Measurements from ENCODE around the gene SDK1.

Gene SDK1

GRCh38 chr7:4024806-4025205 is 723.8 kb downstream of the SDK1 start:
- no peak for DNase-seq

- no peak for DNase-seq
These were observed 724.2 kb downstream of the SDK1 start for GRCh38 chr7:4025210-4025609.

- DNase-seq: peak; percentile 4
These were observed 724.9 kb downstream of the SDK1 start for GRCh38 chr7:4025694-4026615.

DNA sequence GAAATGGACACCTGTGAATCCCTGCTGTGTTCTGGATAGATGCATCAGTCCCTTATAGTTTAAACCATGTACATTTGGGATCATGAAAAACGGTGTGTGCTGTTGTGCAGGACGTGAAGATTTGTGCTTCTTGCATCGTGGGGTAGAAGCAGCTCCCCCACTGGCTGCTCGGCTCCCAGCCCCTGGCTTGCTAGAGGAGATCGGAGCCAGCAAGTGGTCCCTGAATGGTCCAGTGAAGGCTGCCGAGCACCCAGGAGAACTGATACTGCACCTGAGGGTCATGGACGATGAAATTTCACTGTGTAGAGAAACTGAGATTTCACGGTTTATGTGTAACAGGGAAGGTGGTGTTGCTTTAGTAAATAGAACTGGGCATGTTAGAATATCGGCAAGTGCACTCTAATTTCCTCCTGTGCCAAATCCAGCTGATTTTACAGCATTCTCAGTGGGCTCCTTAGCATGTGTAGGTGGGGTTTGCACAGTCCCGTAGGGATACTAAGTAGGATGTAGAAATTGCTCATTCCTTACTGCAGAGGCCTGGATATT is 726.0 kb downstream of the SDK1 start:
- no peak for DNase-seq

DNA sequence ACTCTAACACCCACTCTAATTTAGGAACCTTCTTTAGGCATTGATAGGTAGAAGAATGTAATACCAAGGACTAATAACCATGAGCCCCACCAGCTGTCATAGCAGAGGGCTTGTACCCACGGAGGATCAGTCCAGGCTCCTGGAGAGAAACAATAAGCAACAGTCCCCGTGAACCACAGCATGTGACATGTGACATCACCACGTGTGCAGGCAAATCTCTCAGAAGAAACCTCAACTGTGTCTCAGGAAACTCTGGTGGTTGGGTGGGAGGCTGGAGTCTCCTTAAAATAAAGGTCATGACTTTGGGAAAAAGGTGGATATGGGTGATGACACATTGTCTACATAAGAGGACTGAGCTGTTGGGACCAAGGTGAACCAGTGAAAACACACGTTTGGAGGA is 727.2 kb downstream of the SDK1 start:
- DNase-seq: no peak

DNA sequence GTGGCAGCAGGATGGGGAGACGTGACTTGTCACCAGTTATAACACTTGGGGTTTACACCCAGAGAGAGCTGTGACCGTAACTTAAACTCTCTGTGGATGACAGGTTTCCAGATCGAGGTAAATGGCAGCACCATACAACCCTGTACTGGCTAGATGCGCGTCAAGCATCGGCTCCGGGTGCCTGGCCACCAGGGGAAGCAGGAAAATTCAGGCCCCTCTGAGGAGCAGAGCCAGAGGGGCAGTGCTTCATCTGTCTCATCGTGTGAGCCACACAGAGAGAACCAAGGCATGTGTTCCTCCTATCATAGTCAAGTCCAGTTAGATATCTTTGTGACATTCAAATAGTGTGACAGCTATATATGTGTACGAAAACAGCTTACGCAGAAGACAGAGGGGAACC is 728.9 kb downstream of the SDK1 start:
- DNase-seq: no peak

DNA sequence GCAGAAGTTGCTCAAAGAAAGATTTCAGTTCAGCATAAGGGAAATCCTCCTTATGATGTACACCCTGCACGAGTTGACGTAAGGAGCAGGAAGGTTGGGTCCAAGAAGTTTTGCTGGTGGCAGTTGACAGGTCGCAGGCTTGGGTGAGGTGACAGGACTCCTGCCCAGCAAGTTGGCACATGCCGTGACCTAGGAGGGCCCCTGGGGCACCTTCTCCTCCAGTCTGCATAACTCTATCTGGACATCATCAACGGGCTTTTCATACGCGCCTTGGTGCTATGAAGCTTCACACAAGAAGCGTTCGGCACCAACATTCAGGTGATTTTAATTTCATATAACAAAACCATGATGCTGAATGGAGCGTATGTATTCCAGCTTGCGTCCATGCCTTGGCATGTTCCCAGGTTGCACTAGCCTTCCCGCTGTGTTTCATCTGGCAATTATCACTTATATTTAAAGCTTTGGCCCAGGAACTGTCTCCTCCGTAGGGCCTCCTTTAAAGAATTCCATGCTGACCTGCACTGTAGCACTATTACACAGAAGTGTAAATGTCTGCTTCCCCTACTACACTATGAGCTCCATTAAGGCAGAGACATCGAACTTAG is 729.4 kb downstream of the SDK1 start:
- DNase-seq: no peak

DNA sequence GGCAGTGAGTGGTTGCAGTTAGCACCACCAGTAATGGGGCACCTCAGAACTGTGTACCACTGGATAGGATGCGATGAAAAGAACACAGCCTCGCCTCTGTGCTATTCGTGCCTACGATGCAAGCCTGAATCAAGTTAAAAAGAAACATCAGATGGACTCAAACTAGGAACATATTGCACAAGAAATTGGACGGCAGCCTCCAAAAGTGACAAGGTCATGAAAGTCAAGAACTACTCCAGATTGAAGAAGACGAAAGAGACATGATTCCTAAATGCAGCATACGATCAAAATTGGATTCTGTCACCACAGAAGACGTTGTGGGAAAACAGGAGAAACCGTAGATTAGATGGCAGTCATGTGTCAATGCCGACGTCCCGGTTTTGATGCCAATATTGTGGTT is 732.9 kb downstream of the SDK1 start:
- DNase-seq: no peak

GRCh38 chr7:4037308-4037707 is 736.3 kb downstream of the SDK1 start:
- no peak for DNase-seq

- no peak for DNase-seq
These were observed 736.8 kb downstream of the SDK1 start for GRCh38 chr7:4037877-4038276.

- no peak for DNase-seq
These were observed 739.3 kb downstream of the SDK1 start for GRCh38 chr7:4040109-4040928.

DNA sequence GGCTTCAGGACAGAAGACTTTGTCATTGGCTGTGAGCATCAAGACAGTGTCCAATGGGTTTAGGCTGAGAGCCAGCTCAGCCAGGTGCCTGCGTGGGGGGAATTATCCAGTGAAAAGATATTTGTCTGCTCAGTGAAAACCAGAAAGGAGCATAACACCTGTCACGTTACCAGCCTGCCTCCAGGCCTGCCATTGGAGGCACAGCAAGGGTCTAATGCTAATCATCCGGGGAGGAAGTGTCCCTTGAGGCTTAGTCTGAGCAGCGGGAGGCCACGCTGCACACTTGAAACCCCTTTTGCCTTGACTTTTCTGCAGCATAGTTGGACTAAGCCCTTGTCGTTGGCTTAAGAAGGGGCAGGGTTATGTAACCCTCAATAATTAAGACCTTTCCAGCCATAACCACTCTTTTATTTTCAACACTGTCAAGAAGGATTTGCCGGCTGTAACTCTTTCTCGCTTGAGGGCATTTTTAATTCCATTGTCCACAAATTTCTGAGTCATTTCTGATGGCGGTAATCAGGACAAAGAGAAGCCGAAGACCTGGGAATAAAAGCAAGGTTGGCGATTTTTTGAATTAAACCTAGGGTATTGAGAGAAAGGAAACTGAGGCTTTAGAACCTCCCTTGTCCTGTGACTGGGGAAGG is 741.5 kb downstream of the SDK1 start:
- DNase-seq: no peak

GRCh38 chr7:4043988-4044387 is 742.9 kb downstream of the SDK1 start:
- no peak for DNase-seq

DNA sequence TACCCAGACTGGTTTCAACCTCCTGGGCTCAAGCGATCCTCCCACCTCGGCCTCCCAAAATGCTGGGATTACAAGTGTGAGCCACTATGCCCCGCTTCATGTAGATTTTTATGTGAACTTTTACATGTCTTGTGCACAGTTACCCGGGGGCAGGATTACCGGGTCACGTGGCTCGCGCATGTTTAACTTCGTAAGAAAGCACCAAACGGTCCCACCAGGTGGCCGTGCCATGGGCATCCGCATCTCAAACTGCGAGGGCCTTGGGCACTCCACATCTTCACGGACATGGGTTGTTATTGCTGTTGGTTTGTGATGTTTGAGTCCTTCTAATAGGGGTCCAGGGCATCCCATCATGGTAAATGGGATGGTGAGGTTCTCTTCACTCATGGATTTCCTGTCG is 744.4 kb downstream of the SDK1 start:
- DNase-seq: no peak

- no peak for DNase-seq
These were observed 744.9 kb downstream of the SDK1 start for GRCh38 chr7:4045975-4046374.

GRCh38 chr7:4048336-4048735 is 747.3 kb downstream of the SDK1 start:
- DNase-seq: no peak

- DNase-seq: no peak
These were observed 748.1 kb downstream of the SDK1 start for GRCh38 chr7:4049202-4049601.

GRCh38 chr7:4050126-4050660 is 749.1 kb downstream of the SDK1 start:
- no peak for DNase-seq

GRCh38 chr7:4051696-4052095 is 750.6 kb downstream of the SDK1 start:
- no peak for DNase-seq

- peak; percentile 4 for DNase-seq
These were observed 751.1 kb downstream of the SDK1 start for GRCh38 chr7:4052130-4052529.

DNA sequence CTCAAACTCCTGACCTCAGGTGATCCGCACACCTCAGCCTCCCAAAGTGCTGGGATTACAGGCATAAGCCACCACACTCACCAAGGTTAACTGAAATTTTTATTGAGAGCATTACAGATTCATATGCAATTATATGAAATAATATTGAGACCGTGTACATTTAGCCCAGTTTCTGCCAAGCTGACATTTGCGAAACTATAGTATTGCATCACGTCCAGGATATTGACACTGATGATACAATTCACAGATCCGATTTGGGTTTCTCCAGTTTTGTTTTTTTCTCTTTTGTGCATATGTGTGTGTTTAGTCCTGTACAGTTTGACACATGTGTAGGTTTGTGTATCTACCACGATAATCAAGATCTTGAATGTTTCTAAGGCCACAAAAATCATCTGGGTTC is 753.1 kb downstream of the SDK1 start:
- no peak for DNase-seq
